ENCODE data around the gene CCDC141.

The CCDC141 gene

DNA sequence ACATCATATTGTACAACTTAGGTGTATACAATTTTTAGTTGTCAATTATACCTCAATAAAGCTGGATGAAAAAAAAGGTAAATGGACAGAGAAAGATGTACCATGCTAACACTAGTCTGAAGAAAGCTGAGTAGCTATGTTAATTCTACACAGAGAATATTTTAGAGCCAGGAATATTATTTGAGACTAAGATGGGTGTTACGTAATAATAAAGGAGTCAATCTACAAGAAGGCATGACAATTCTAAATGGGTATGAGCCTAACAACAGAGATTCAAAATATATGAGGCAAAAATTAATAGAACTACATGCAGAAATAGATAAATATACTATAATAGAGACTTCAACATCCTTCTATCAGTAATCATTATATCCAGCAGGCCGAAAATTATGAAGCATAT, 69.1 kb downstream of the CCDC141 start:
- no peaks in the 10 kb centered on the region for H3K4me1 ChIP-seq
- peak; percentile 17; the same call in 1 of the 2 replicates for TF ChIP-seq Cebpa-rat (IDR thresholded peaks at IDR 0.05)
- no peak overlapping the region for H3K27ac ChIP-seq
- H3K4me2 ChIP-seq = no peak overlapping the region
- no peaks in the 10 kb centered on the region for H3K36me3 ChIP-seq
- no peak overlapping the region for H3K4me3 ChIP-seq
- H3K9me3 ChIP-seq = no peaks in the 10 kb centered on the region
- no peaks in the 10 kb centered on the region for H4K20me1 ChIP-seq
- no peaks in the 10 kb centered on the region for H3K27me3 ChIP-seq
- H3K9ac ChIP-seq = no peak overlapping the region

DNA sequence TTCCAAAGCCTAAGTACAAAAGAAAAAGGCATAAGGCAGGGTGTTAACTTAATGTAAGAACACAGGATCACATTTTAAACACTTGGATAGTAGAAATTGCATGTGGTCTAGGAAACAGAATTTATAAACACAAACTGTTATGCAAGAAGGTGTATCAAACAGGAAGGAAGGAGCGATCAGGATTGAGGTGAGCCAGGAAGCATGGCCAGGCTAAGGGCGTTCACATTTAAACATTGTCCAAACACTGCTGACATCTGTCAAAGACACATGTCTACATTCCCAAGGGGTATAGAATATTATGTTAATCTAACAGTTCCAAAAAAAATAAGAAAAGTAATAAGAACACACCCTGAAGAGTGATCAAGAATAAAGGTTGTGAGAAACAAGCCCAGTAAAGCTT, 71.3 kb downstream of the CCDC141 start:
- Histone ChIP-seq H3K27me3 (no peaks in the 10 kb centered on the region), H3K9me3 (no peaks in the 10 kb centered on the region), H3K27ac (no peak overlapping the region), H4K20me1 (no peaks in the 10 kb centered on the region), H3K4me1 (no peaks in the 10 kb centered on the region), H3K9ac (no peak overlapping the region), H3K4me3 (no peak overlapping the region), H3K36me3 (no peaks in the 10 kb centered on the region), H3K4me2 (no peak overlapping the region)
- TF ChIP-seq Cebpa-rat (IDR thresholded peaks at IDR 0.05) = no peak

- no peaks in the 10 kb centered on the region for H3K4me1 ChIP-seq
- H3K4me2 ChIP-seq = no peak overlapping the region
- no peak for TF ChIP-seq Cebpa-rat (IDR thresholded peaks at IDR 0.05)
- H4K20me1 ChIP-seq = no peaks in the 10 kb centered on the region
- no peak overlapping the region for H3K4me3 ChIP-seq
- H3K36me3 ChIP-seq = no peaks in the 10 kb centered on the region
- no peak overlapping the region for H3K27ac ChIP-seq
- H3K9ac ChIP-seq = no peak overlapping the region
- no peaks in the 10 kb centered on the region for H3K9me3 ChIP-seq
- H3K27me3 ChIP-seq = no peaks in the 10 kb centered on the region
Observed at GRCh38 chr2:178976351-178976750, 73.6 kb downstream of the CCDC141 start.

DNA sequence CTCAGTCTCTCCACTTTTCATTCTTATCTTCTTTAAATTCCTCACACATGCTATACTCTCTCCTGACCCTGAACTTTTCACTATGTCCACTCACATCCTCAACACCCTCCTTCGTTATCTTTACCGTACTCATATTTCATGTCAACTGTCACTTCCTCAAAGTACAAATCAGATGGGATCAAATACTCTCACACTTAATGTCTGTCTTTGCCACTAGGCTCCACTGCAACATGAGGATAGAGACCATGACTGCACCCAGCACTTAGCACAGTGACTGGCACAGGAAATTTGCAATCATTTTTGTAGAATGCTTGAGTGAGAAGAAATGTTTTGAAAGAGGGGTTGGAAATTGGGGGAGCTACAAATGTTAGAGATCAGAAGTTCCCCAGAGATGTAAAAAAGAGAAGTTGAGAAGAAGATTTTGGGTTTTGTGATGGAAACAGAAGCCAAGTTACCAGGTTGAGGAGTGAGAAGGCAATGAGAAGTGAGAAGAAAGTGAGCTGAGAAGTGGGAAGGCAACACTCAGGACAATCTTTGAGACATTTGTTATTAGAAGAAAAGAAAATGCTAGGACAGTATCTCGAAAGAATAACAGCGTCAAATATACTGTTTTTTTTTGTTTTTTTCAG, 87.0 kb downstream of the CCDC141 start:
- Histone ChIP-seq H3K27me3 (no peaks in the 10 kb centered on the region), H3K9ac (no peak overlapping the region), H3K4me3 (no peak overlapping the region), H3K9me3 (no peaks in the 10 kb centered on the region), H3K4me1 (no peaks in the 10 kb centered on the region), H3K4me2 (no peak overlapping the region), H4K20me1 (no peaks in the 10 kb centered on the region), H3K36me3 (no peaks in the 10 kb centered on the region), H3K27ac (no peak overlapping the region)
- TF ChIP-seq Cebpa-rat (IDR thresholded peaks at IDR 0.05) = no peak

DNA sequence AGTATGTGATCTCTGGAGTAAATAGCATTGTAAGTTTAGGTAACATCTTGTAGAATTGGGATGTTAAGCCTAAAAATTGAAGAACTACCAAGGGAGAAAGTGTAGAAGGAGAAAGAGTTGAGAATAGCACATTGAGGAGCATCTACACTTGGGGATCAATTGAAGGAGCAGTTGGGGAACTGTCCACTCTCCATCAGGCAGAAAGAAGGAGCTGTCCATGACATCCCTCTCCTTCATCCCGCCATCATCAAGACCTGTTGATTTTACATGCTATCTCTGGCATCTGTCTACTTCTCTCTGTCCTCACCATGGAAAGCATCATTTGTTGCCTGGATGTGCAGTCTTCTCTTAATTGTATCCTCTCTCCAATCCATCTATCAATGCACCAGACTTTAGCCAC, 87.8 kb downstream of the CCDC141 start:
- Histone ChIP-seq H3K27ac (no peak overlapping the region), H3K4me1 (no peaks in the 10 kb centered on the region), H3K27me3 (no peaks in the 10 kb centered on the region), H3K9ac (no peak overlapping the region), H3K4me3 (no peak overlapping the region), H3K4me2 (no peak overlapping the region), H4K20me1 (no peaks in the 10 kb centered on the region), H3K36me3 (no peaks in the 10 kb centered on the region), H3K9me3 (no peaks in the 10 kb centered on the region)
- TF ChIP-seq Cebpa-rat (IDR thresholded peaks at IDR 0.05) = no peak

GRCh38 chr2:178954049-178954448, 95.9 kb downstream of the CCDC141 start:
- H3K4me2 ChIP-seq = no peak overlapping the region
- no peak overlapping the region for H3K27ac ChIP-seq
- H4K20me1 ChIP-seq = no peaks in the 10 kb centered on the region
- H3K9ac ChIP-seq = no peak overlapping the region
- TF ChIP-seq Cebpa-rat (IDR thresholded peaks at IDR 0.05) = no peak
- H3K4me1 ChIP-seq = no peaks in the 10 kb centered on the region
- no peak overlapping the region for H3K4me3 ChIP-seq
- H3K36me3 ChIP-seq = no peaks in the 10 kb centered on the region
- no peaks in the 10 kb centered on the region for H3K9me3 ChIP-seq
- no peaks in the 10 kb centered on the region for H3K27me3 ChIP-seq

- no peak overlapping the region for H3K4me2 ChIP-seq
- no peaks in the 10 kb centered on the region for H3K27me3 ChIP-seq
Observed at GRCh38 chr2:178951266-178952006, 98.5 kb downstream of the CCDC141 start.

GRCh38 chr2:178949584-178949983, 100.4 kb downstream of the CCDC141 start:
- H3K4me1 ChIP-seq = no peaks in the 10 kb centered on the region
- H3K36me3 ChIP-seq = no peaks in the 10 kb centered on the region
- H3K4me2 ChIP-seq = no peak overlapping the region
- no peaks in the 10 kb centered on the region for H3K27me3 ChIP-seq
- no peak overlapping the region for H3K4me3 ChIP-seq
- no peaks in the 10 kb centered on the region for H4K20me1 ChIP-seq
- no peak overlapping the region for H3K9ac ChIP-seq
- H3K9me3 ChIP-seq = no peaks in the 10 kb centered on the region
- TF ChIP-seq Cebpa-rat (IDR thresholded peaks at IDR 0.05) = no peak
- no peak overlapping the region for H3K27ac ChIP-seq

More at GRCh38 chr2:178951266-178952006, 98.5 kb downstream of the CCDC141 start:
- TF ChIP-seq Cebpa-rat (IDR thresholded peaks at IDR 0.05) = no peak
- Histone ChIP-seq H4K20me1 (no peaks in the 10 kb centered on the region), H3K9me3 (no peaks in the 10 kb centered on the region), H3K4me3 (no peak overlapping the region), H3K9ac (no peak overlapping the region), H3K27ac (no peak overlapping the region), H3K36me3 (no peaks in the 10 kb centered on the region), H3K4me1 (no peaks in the 10 kb centered on the region)

GRCh38 chr2:178949151-178949550, 100.8 kb downstream of the CCDC141 start:
- no peak overlapping the region for H3K27ac ChIP-seq
- no peaks in the 10 kb centered on the region for H3K27me3 ChIP-seq
- H4K20me1 ChIP-seq = no peaks in the 10 kb centered on the region
- no peak for TF ChIP-seq Cebpa-rat (IDR thresholded peaks at IDR 0.05)
- H3K4me2 ChIP-seq = no peak overlapping the region
- no peaks in the 10 kb centered on the region for H3K4me1 ChIP-seq
- no peak overlapping the region for H3K4me3 ChIP-seq
- H3K36me3 ChIP-seq = no peaks in the 10 kb centered on the region
- no peaks in the 10 kb centered on the region for H3K9me3 ChIP-seq
- no peak overlapping the region for H3K9ac ChIP-seq

GRCh38 chr2:178947006-178947405, 102.9 kb downstream of the CCDC141 start:
- Histone ChIP-seq H3K27me3 (no peaks in the 10 kb centered on the region), H3K9ac (no peak overlapping the region), H3K4me1 (no peaks in the 10 kb centered on the region), H3K9me3 (no peaks in the 10 kb centered on the region), H3K4me2 (no peak overlapping the region), H3K36me3 (no peaks in the 10 kb centered on the region), H4K20me1 (no peaks in the 10 kb centered on the region), H3K27ac (no peak overlapping the region), H3K4me3 (no peak overlapping the region)
- TF ChIP-seq Cebpa-rat (IDR thresholded peaks at IDR 0.05) = no peak

Data from BLaER1 (cell line).